PC-3 (cell line): ENCODE measurements around the gene TRAF1.

Experiments used
- CTCF ChIP-seq: fragments of 300-600 bp; sonication (generic); conservative IDR thresholded peaks from 2 replicates; pipeline ENCODE4 v1.5.1; 2017; ENCODE audit warnings: antibody characterized with exemption, low read depth, mild to moderate bottlenecking, low read length
- EZH2 ChIP-seq: fragments of 300-600 bp; sonication (generic); IDR thresholded peaks from one replicate; pipeline ENCODE4 v1.6.1; 2017; ENCODE audit warnings: antibody characterized with exemption, mild to moderate bottlenecking, low read length; ENCODE audit not compliant: unreplicated experiment
- EZH2phosphoT487 ChIP-seq: fragments of 300-600 bp; sonication (generic); IDR thresholded peaks from 2 replicates; pipeline ENCODE4 v1.6.1; 2018; ENCODE audit warnings: mild to moderate bottlenecking, antibody characterized with exemption, low read length, borderline replicate concordance

- TF ChIP-seq CTCF (no peak), EZH2 (no peak), EZH2phosphoT487 (no peak)
These were observed 33.6 kb downstream of the TRAF1 start for GRCh38 chr9:120892748-120893610.
